Rectal smooth muscle tissue (tissue), 1 donor: ENCODE measurements around the gene POMGNT2.
"Not testable (repeated sequence)": the region's sequence is repeated elsewhere in the genome, so short reads cannot be mapped to it uniquely, and the experiment has no call there.

Experiments used
- H3K27ac ChIP-seq: one replicate; pipeline ENCODE4 v1.7.0; 2013; ENCODE audit warnings: low read depth, low read length, inconsistent platforms
- H3K27me3 ChIP-seq: one replicate; pipeline ENCODE4 v1.7.0; 2013; ENCODE audit warnings: low read length; ENCODE audit not compliant: control insufficient read depth, insufficient read depth
- H3K36me3 ChIP-seq: one replicate; pipeline ENCODE4 v1.7.0; 2013; ENCODE audit warnings: low read length; ENCODE audit not compliant: control insufficient read depth, insufficient read depth
- H3K4me1 ChIP-seq: one replicate; pipeline ENCODE4 v1.7.0; 2013; ENCODE audit warnings: low read length; ENCODE audit not compliant: control insufficient read depth, insufficient read depth
- H3K4me3 ChIP-seq: one replicate; pipeline ENCODE4 v1.7.0; 2013; ENCODE audit warnings: low read length
- H3K9ac ChIP-seq: one replicate; pipeline ENCODE4 v1.7.0; 2013; ENCODE audit warnings: low read length

Gene POMGNT2

GRCh38 chr3:43046583-43046982 lies 59.3 kb downstream of the POMGNT2 start:
- H3K4me1 ChIP-seq = no peaks in the 10 kb centered on the region
- H3K4me3 ChIP-seq = no peak overlapping the region
- no peaks in the 10 kb centered on the region for H3K27me3 ChIP-seq
- H3K27ac ChIP-seq = no peak overlapping the region
- no peaks in the 10 kb centered on the region for H3K36me3 ChIP-seq
- no peak overlapping the region for H3K9ac ChIP-seq

GRCh38 chr3:43045079-43045478 lies 60.8 kb downstream of the POMGNT2 start:
- H3K4me3 ChIP-seq, H3K27me3 ChIP-seq: not testable (repeated sequence)

GRCh38 chr3:43043793-43044192 lies 62.1 kb downstream of the POMGNT2 start:
- H3K27ac ChIP-seq = no peak overlapping the region
- H3K4me1 ChIP-seq = no peaks in the 10 kb centered on the region
- no peak overlapping the region for H3K4me3 ChIP-seq
- H3K9ac ChIP-seq = no peak overlapping the region
- no peaks in the 10 kb centered on the region for H3K27me3 ChIP-seq
- no peaks in the 10 kb centered on the region for H3K36me3 ChIP-seq

More at GRCh38 chr3:43045079-43045478, 60.8 kb downstream of the POMGNT2 start:
- H3K9ac ChIP-seq, H3K27ac ChIP-seq, H3K4me1 ChIP-seq, H3K36me3 ChIP-seq: not testable (repeated sequence)

- Histone ChIP-seq H3K27ac (no peak overlapping the region), H3K4me1 (no peaks in the 10 kb centered on the region), H3K27me3 (no peaks in the 10 kb centered on the region), H3K4me3 (no peak overlapping the region), H3K9ac (no peak overlapping the region), H3K36me3 (no peaks in the 10 kb centered on the region)
Measured at GRCh38 chr3:43043071-43043766, 62.7 kb downstream of the POMGNT2 start.

GRCh38 chr3:43041517-43041916 lies 64.4 kb downstream of the POMGNT2 start:
- H3K36me3 ChIP-seq = no peaks in the 10 kb centered on the region
- H3K27me3 ChIP-seq = no peaks in the 10 kb centered on the region
- no peak overlapping the region for H3K9ac ChIP-seq
- no peaks in the 10 kb centered on the region for H3K4me1 ChIP-seq
- no peak overlapping the region for H3K27ac ChIP-seq
- no peak overlapping the region for H3K4me3 ChIP-seq

GRCh38 chr3:43038010-43038409 lies 67.9 kb downstream of the POMGNT2 start:
- Histone ChIP-seq H3K4me1 (no peaks in the 10 kb centered on the region), H3K27me3 (no peaks in the 10 kb centered on the region), H3K27ac (no peak overlapping the region), H3K9ac (no peak overlapping the region), H3K36me3 (no peaks in the 10 kb centered on the region), H3K4me3 (no peak overlapping the region)

- Histone ChIP-seq H3K27me3 (no peaks in the 10 kb centered on the region), H3K27ac (no peak overlapping the region), H3K4me1 (no peaks in the 10 kb centered on the region), H3K9ac (no peak overlapping the region), H3K36me3 (no peaks in the 10 kb centered on the region), H3K4me3 (no peak overlapping the region)
Measured at GRCh38 chr3:43036621-43037423, 69.1 kb downstream of the POMGNT2 start.

GRCh38 chr3:43035801-43036365 lies 70.0 kb downstream of the POMGNT2 start:
- Histone ChIP-seq H3K36me3 (no peaks in the 10 kb centered on the region), H3K27ac (no peak overlapping the region), H3K9ac (no peak overlapping the region), H3K27me3 (no peaks in the 10 kb centered on the region), H3K4me1 (no peaks in the 10 kb centered on the region), H3K4me3 (no peak overlapping the region)

GRCh38 chr3:43034911-43035310 lies 71.0 kb downstream of the POMGNT2 start:
- H3K4me1 ChIP-seq = no peaks in the 10 kb centered on the region
- H3K4me3 ChIP-seq = no peak overlapping the region
- H3K27ac ChIP-seq = no peak overlapping the region
- H3K27me3 ChIP-seq = no peaks in the 10 kb centered on the region
- no peak overlapping the region for H3K9ac ChIP-seq
- no peaks in the 10 kb centered on the region for H3K36me3 ChIP-seq

GRCh38 chr3:43034200-43034599 lies 71.7 kb downstream of the POMGNT2 start:
- Histone ChIP-seq H3K27me3 (no peaks in the 10 kb centered on the region), H3K9ac (no peak overlapping the region), H3K4me1 (no peaks in the 10 kb centered on the region), H3K27ac (no peak overlapping the region), H3K4me3 (no peak overlapping the region), H3K36me3 (no peaks in the 10 kb centered on the region)

GRCh38 chr3:43032646-43033628 lies 72.9 kb downstream of the POMGNT2 start:
- H3K4me3 ChIP-seq = no peak overlapping the region
- no peak overlapping the region for H3K27ac ChIP-seq
- no peak overlapping the region for H3K9ac ChIP-seq
- no peaks in the 10 kb centered on the region for H3K4me1 ChIP-seq
- no peaks in the 10 kb centered on the region for H3K27me3 ChIP-seq
- H3K36me3 ChIP-seq = no peaks in the 10 kb centered on the region
